GM19035 (cell line): ENCODE data around the gene SPEN.

Experiments
- ATAC-seq: cut with Tn5 transposase; IDR thresholded peaks from one replicate; pipeline ENCODE4 v1.9.1; 2021; ENCODE audit not compliant: unreplicated experiment

SPEN gene

GRCh38 chr1:15957221-15958095 lies 110.0 kb downstream of the SPEN start:
- no peak for ATAC-seq

GRCh38 chr1:15958111-15958510 lies 110.6 kb downstream of the SPEN start:
- no peak for ATAC-seq

- ATAC-seq: no peak
Measured at GRCh38 chr1:15958793-15959192, 111.3 kb downstream of the SPEN start.

- ATAC-seq: no peak
Measured at GRCh38 chr1:15959424-15959823, 111.9 kb downstream of the SPEN start.

GRCh38 chr1:15959827-15960446 lies 112.4 kb downstream of the SPEN start:
- no peak for ATAC-seq

- ATAC-seq: no peak
Measured at GRCh38 chr1:15960808-15961207, 113.3 kb downstream of the SPEN start.

- ATAC-seq: no peak
Measured at GRCh38 chr1:15961492-15961891, 114.0 kb downstream of the SPEN start.

- ATAC-seq: no peak
Measured at GRCh38 chr1:15962176-15962575, 114.7 kb downstream of the SPEN start.

- no peak for ATAC-seq
Measured at GRCh38 chr1:15962671-15963362, 115.3 kb downstream of the SPEN start.

GRCh38 chr1:15963363-15963967 lies 116.0 kb downstream of the SPEN start:
- no peak for ATAC-seq

- ATAC-seq: peak; percentile 33
Measured at GRCh38 chr1:15963968-15964648, 116.6 kb downstream of the SPEN start.

GRCh38 chr1:15965228-15965767 lies 117.8 kb downstream of the SPEN start:
- no peak for ATAC-seq

- ATAC-seq: peak; percentile 63
Measured at GRCh38 chr1:15966081-15966955, 118.8 kb downstream of the SPEN start.

GRCh38 chr1:15966956-15967344 lies 119.4 kb downstream of the SPEN start:
- ATAC-seq: no peak

- no peak for ATAC-seq
Measured at GRCh38 chr1:15968172-15968571, 120.7 kb downstream of the SPEN start.

- no peak for ATAC-seq
Measured at GRCh38 chr1:15969321-15969880, 121.9 kb downstream of the SPEN start.

GRCh38 chr1:15970911-15971310 lies 123.4 kb downstream of the SPEN start:
- no peak for ATAC-seq

- ATAC-seq: no peak
Measured at GRCh38 chr1:15972409-15972808, 124.9 kb downstream of the SPEN start.

GRCh38 chr1:15973772-15974171 lies 126.3 kb downstream of the SPEN start:
- no peak for ATAC-seq
